HG02840 (cell line): ENCODE data around the gene RIN1.

Experiments
- ATAC-seq: cut with Tn5 transposase; IDR thresholded peaks from one replicate; pipeline ENCODE4 v1.9.1; 2021; ENCODE audit warnings: mild to moderate bottlenecking, moderate library complexity, moderate number of reproducible peaks; ENCODE audit not compliant: unreplicated experiment, low FRiP score

RIN1 gene

GRCh38 chr11:66335531-66336233 lies 552 bp downstream of the RIN1 start:
- ATAC-seq: no peak

- ATAC-seq: no peak
These were observed 1.4 kb downstream of the RIN1 start for GRCh38 chr11:66334605-66335442.

- ATAC-seq: no peak
These were observed 2.2 kb downstream of the RIN1 start for GRCh38 chr11:66333896-66334604.

GRCh38 chr11:66333220-66333877 lies 2.9 kb downstream of the RIN1 start:
- ATAC-seq: no peak

GRCh38 chr11:66332371-66333219 lies 3.6 kb downstream of the RIN1 start:
- no peak for ATAC-seq

- no peak for ATAC-seq
These were observed 4.5 kb downstream of the RIN1 start for GRCh38 chr11:66331542-66332370.

GRCh38 chr11:66330931-66331330 lies 5.3 kb downstream of the RIN1 start:
- ATAC-seq: no peak

GRCh38 chr11:66329165-66329673 lies 7.0 kb downstream of the RIN1 start:
- no peak for ATAC-seq

- no peak for ATAC-seq
These were observed 7.7 kb downstream of the RIN1 start for GRCh38 chr11:66328302-66329144.

- ATAC-seq: no peak
These were observed 8.3 kb downstream of the RIN1 start for GRCh38 chr11:66328031-66328301.

GRCh38 chr11:66327171-66328030 lies 8.8 kb downstream of the RIN1 start:
- ATAC-seq: no peak

- ATAC-seq: no peak
These were observed 9.7 kb downstream of the RIN1 start for GRCh38 chr11:66326261-66327111.

GRCh38 chr11:66325263-66325671 lies 11.0 kb downstream of the RIN1 start:
- ATAC-seq: no peak

- no peak for ATAC-seq
These were observed 11.6 kb downstream of the RIN1 start for GRCh38 chr11:66324664-66325063.

GRCh38 chr11:66323684-66324083 lies 12.6 kb downstream of the RIN1 start:
- ATAC-seq: no peak

GRCh38 chr11:66322732-66323427 lies 13.4 kb downstream of the RIN1 start:
- ATAC-seq: no peak
